Astrocyte of the cerebellum (primary cell): ENCODE measurements around the gene THEMIS2.

Experiments
- DNase-seq: peaks from one replicate; pipeline ENCODE4 v3.0.0-alpha.2; 2011; ENCODE audit warnings: low read depth
- H3K4me3 ChIP-seq: 2 replicates; pipeline ENCODE4 v1.5.1; 2011; ENCODE audit warnings: mild to moderate bottlenecking, low read depth, low read length, moderate library complexity
- CTCF ChIP-seq: IDR thresholded peaks from 2 replicates; pipeline ENCODE4 v1.5.1; 2012; ENCODE audit warnings: low read length, low read depth, moderate library complexity, mild to moderate bottlenecking; ENCODE audit errors: missing control alignments
- in situ Hi-C: cut with HindIII; loops from 2 replicates; pipeline ENCODE4 v1.10.0; 2017; ENCODE audit warnings: low sequenced_read_pairs

THEMIS2 gene

GRCh38 chr1:27894521-27894920, 22.2 kb downstream of the THEMIS2 start:
- in situ Hi-C loops, result no loop called here
- no peak overlapping the region for H3K4me3 ChIP-seq
- no peak for DNase-seq
- no peak for TF ChIP-seq CTCF

DNA sequence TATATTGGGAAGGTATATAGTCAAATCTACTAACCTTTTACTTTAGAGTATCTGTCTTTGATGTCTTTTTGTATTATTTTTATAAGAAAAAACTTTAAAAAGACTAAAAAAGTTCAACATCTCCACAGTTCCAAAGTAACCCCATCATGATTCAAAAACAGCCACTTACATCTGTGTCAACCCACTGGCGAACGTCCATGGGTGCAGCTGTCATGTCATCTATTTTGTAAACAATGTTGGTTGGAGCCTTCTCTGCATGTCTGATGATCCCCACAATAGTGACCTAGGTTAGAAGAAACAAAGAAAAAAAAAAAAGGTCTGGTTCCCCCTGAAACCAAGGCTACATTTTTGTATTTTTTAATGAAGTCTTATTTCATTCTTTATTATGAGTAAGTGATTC, 34.4 kb downstream of the THEMIS2 start:
- in situ Hi-C loops, result no loop called here
- no peak for TF ChIP-seq CTCF
- H3K4me3 ChIP-seq, result no peak overlapping the region
- no peak for DNase-seq

DNA sequence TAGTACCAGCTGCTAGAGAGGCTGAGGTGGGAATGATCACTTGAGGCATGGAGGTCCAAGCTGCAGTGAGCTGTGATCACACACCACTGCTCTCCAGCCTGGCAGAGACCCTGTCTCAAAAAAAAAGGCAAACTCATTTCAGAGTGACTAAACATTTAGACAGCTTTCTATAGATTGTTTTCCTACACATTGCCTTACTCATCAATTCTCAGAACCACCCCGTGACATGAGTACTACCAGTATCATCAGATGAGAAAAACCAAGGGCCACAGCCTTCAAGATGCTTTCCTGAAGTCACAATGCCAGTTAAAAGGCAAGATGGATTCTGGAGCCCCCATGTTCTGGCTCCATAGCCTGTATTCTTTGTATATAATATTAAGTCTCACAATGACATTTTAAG, 40.1 kb downstream of the THEMIS2 start:
- no peak for DNase-seq
- TF ChIP-seq CTCF, result no peak
- H3K4me3 ChIP-seq, result no peak overlapping the region
- in situ Hi-C loops, result no loop called here

GRCh38 chr1:27915082-27915575, 42.8 kb downstream of the THEMIS2 start:
- no peak overlapping the region for H3K4me3 ChIP-seq
- TF ChIP-seq CTCF, result no peak
- DNase-seq, result no peak
- in situ Hi-C loops, result no loop called here

DNA sequence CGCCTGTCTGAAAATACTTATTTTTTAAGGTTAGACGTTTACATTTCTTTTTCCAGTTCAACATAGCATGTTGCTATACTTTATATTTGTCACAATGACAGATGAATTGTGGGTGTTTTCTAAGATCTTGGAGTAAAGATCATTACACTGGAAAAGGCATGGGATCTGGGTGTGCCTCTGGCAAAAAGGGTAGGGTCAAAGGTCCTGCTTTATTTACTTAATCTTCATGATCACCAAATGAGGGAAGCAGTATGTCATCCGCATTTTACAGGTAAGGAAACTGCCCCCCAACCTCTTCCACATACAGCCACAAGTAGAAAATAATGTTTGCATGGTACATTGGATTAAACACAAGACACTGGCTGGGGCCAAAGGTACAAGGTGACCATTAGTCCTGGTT, 49.9 kb downstream of the THEMIS2 start:
- in situ Hi-C loops, result no loop called here
- no peak for TF ChIP-seq CTCF
- DNase-seq, result no peak

GRCh38 chr1:27928216-27928954, 56.0 kb downstream of the THEMIS2 start:
- H3K4me3 ChIP-seq, result no peak overlapping the region
- in situ Hi-C loops, result no loop called here
- DNase-seq, result no peak
- no peak for TF ChIP-seq CTCF

More for the DNA sequence above, 49.9 kb downstream of the THEMIS2 start:
- no peak overlapping the region for H3K4me3 ChIP-seq
